ENCODE results near the gene SIGLEC5.
A peak's percentile ranks its signal among the peaks of the same experiment; 100 is the strongest.

DNA sequence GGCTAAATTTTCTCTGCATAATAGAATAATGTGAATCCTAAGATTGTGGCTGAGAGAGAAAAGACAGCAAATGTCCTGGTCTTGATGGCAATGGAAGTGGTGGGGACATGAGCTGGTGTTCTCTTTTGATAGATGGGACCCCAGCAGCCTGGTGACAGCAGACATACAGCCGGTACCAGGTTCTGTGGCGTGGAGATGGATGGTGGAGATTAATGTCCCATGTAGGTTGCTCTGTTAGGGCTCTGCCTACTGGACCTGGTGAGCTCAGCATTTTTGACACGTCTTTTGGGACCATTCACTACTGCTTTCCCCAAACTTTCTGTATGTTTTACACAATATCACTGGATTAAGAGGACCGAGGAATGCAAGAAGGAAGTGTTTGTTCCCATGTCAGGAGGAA is 24.6 kb upstream of the SIGLEC5 start:
- TF ChIP-seq, protein P1, sequence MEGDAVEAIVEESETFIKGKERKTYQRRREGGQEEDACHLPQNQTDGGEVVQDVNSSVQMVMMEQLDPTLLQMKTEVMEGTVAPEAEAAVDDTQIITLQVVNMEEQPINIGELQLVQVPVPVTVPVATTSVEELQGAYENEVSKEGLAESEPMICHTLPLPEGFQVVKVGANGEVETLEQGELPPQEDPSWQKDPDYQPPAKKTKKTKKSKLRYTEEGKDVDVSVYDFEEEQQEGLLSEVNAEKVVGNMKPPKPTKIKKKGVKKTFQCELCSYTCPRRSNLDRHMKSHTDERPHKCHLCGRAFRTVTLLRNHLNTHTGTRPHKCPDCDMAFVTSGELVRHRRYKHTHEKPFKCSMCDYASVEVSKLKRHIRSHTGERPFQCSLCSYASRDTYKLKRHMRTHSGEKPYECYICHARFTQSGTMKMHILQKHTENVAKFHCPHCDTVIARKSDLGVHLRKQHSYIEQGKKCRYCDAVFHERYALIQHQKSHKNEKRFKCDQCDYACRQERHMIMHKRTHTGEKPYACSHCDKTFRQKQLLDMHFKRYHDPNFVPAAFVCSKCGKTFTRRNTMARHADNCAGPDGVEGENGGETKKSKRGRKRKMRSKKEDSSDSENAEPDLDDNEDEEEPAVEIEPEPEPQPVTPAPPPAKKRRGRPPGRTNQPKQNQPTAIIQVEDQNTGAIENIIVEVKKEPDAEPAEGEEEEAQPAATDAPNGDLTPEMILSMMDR (conservative IDR thresholded peaks at IDR 0.05; ENCODE audit: low read depth in 2 of 2): peak; percentile 36 to 59
- TF ChIP-seq EZH2 (IDR thresholded peaks at IDR 0.05; ENCODE audit: low read depth, unreplicated experiment) (no peak), JUNB (IDR thresholded peaks at IDR 0.05; ENCODE audit: unreplicated experiment) (no peak), POLR2AphosphoS5 (IDR thresholded peaks at IDR 0.05; ENCODE audit: low read depth) (no peak), CREB1 (CRISPR knock-in tag; IDR thresholded peaks at IDR 0.05; ENCODE audit: low read depth) (no peak), ZNF331 (CRISPR knock-in tag; IDR thresholded peaks at IDR 0.05; ENCODE audit: low read depth) (no peak)
- TF ChIP-seq, protein P2, sequence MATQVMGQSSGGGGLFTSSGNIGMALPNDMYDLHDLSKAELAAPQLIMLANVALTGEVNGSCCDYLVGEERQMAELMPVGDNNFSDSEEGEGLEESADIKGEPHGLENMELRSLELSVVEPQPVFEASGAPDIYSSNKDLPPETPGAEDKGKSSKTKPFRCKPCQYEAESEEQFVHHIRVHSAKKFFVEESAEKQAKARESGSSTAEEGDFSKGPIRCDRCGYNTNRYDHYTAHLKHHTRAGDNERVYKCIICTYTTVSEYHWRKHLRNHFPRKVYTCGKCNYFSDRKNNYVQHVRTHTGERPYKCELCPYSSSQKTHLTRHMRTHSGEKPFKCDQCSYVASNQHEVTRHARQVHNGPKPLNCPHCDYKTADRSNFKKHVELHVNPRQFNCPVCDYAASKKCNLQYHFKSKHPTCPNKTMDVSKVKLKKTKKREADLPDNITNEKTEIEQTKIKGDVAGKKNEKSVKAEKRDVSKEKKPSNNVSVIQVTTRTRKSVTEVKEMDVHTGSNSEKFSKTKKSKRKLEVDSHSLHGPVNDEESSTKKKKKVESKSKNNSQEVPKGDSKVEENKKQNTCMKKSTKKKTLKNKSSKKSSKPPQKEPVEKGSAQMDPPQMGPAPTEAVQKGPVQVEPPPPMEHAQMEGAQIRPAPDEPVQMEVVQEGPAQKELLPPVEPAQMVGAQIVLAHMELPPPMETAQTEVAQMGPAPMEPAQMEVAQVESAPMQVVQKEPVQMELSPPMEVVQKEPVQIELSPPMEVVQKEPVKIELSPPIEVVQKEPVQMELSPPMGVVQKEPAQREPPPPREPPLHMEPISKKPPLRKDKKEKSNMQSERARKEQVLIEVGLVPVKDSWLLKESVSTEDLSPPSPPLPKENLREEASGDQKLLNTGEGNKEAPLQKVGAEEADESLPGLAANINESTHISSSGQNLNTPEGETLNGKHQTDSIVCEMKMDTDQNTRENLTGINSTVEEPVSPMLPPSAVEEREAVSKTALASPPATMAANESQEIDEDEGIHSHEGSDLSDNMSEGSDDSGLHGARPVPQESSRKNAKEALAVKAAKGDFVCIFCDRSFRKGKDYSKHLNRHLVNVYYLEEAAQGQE (IDR thresholded peaks at IDR 0.05; ENCODE audit: unreplicated experiment): no peak
- TF ChIP-seq, protein P3, sequence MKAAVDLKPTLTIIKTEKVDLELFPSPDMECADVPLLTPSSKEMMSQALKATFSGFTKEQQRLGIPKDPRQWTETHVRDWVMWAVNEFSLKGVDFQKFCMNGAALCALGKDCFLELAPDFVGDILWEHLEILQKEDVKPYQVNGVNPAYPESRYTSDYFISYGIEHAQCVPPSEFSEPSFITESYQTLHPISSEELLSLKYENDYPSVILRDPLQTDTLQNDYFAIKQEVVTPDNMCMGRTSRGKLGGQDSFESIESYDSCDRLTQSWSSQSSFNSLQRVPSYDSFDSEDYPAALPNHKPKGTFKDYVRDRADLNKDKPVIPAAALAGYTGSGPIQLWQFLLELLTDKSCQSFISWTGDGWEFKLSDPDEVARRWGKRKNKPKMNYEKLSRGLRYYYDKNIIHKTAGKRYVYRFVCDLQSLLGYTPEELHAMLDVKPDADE (IDR thresholded peaks at IDR 0.05): no peak
